ENCODE measurements around the gene PTCHD4. TPM values are rescaled to one million over a fixed set of nuclear protein-coding genes. Genes with fewer than 3 reads are reported as not detected.

The PTCHD4 gene
- total RNA-seq, 2 experiments from 2014 or later = not detected

GRCh38 chr6:48087448-48087847 lies 23.5 kb downstream of the PTCHD4 start:
- Mint-ChIP-seq H3K27me3 (peaks cover 2% of the 10 kb centered on the region), H3K9me3 (no peaks in the 10 kb centered on the region), H3K36me3 (ENCODE audit: low read depth) (no peaks in the 10 kb centered on the region), H3K27ac (no peak overlapping the region), H3K4me1 (no peaks in the 10 kb centered on the region), H3K4me3 (no peak overlapping the region)
- no peak for DNase-seq
- ChIA-PET POLR2A (no interaction called here), CTCF (no interaction called here)

GRCh38 chr6:48086187-48086586 lies 24.8 kb downstream of the PTCHD4 start:
- POLR2A ChIA-PET = no interaction called here
- H3K4me3 Mint-ChIP-seq = no peak overlapping the region
- H3K27ac Mint-ChIP-seq = no peak overlapping the region
- H3K27me3 Mint-ChIP-seq = peaks cover 2% of the 10 kb centered on the region
- no peak for DNase-seq
- H3K4me1 Mint-ChIP-seq = no peaks in the 10 kb centered on the region
- no peaks in the 10 kb centered on the region for H3K9me3 Mint-ChIP-seq
- CTCF ChIA-PET = no interaction called here
- no peaks in the 10 kb centered on the region for H3K36me3 Mint-ChIP-seq (ENCODE audit: low read depth)

GRCh38 chr6:48085131-48085741 lies 25.8 kb downstream of the PTCHD4 start:
- no peak overlapping the region for H3K4me3 Mint-ChIP-seq
- CTCF ChIA-PET = interaction anchor here (1.0 kb wide), 1 partner anchor 42 kb away, joined by 3 read pairs; no protein-coding TSS in a partner anchor
- H3K27me3 Mint-ChIP-seq = peaks cover 2% of the 10 kb centered on the region
- no peak for DNase-seq
- H3K27ac Mint-ChIP-seq = no peak overlapping the region
- POLR2A ChIA-PET = no interaction called here
- H3K9me3 Mint-ChIP-seq = no peaks in the 10 kb centered on the region
- no peaks in the 10 kb centered on the region for H3K4me1 Mint-ChIP-seq
- H3K36me3 Mint-ChIP-seq (ENCODE audit: low read depth) = no peaks in the 10 kb centered on the region

- Mint-ChIP-seq H3K27me3 (peaks cover 2% of the 10 kb centered on the region), H3K4me3 (no peak overlapping the region), H3K36me3 (ENCODE audit: low read depth) (no peaks in the 10 kb centered on the region), H3K27ac (no peak overlapping the region), H3K9me3 (no peaks in the 10 kb centered on the region), H3K4me1 (no peaks in the 10 kb centered on the region)
- POLR2A ChIA-PET = no interaction called here
- CTCF ChIA-PET = interaction anchor here (1.0 kb wide), 1 partner anchor 41 kb away, joined by 3 read pairs; no protein-coding TSS in a partner anchor
- no peak for DNase-seq
Observed at GRCh38 chr6:48084201-48084600, 26.8 kb downstream of the PTCHD4 start.

- POLR2A ChIA-PET = no interaction called here
- CTCF ChIA-PET = interaction anchor here (0.5 kb wide), 1 partner anchor 45 kb away, joined by 3 read pairs; no protein-coding TSS in a partner anchor
- no peaks in the 10 kb centered on the region for H3K4me1 Mint-ChIP-seq
- no peak for DNase-seq
- no peaks in the 10 kb centered on the region for H3K36me3 Mint-ChIP-seq (ENCODE audit: low read depth)
- no peak overlapping the region for H3K4me3 Mint-ChIP-seq
- peaks cover 2% of the 10 kb centered on the region for H3K27me3 Mint-ChIP-seq
- no peak overlapping the region for H3K27ac Mint-ChIP-seq
- H3K9me3 Mint-ChIP-seq = no peaks in the 10 kb centered on the region
Observed at GRCh38 chr6:48080227-48081009, 30.6 kb downstream of the PTCHD4 start.

GRCh38 chr6:48078120-48078519 lies 32.9 kb downstream of the PTCHD4 start:
- H3K9me3 Mint-ChIP-seq = no peaks in the 10 kb centered on the region
- no peak overlapping the region for H3K4me3 Mint-ChIP-seq
- ChIA-PET POLR2A (no interaction called here), CTCF (no interaction called here)
- DNase-seq = no peak
- H3K27ac Mint-ChIP-seq = no peak overlapping the region
- no peaks in the 10 kb centered on the region for H3K36me3 Mint-ChIP-seq (ENCODE audit: low read depth)
- no peaks in the 10 kb centered on the region for H3K27me3 Mint-ChIP-seq
- H3K4me1 Mint-ChIP-seq = no peaks in the 10 kb centered on the region

GRCh38 chr6:48075181-48075580 lies 35.8 kb downstream of the PTCHD4 start:
- ChIA-PET CTCF (no interaction called here), POLR2A (no interaction called here)
- no peaks in the 10 kb centered on the region for H3K4me1 Mint-ChIP-seq
- no peaks in the 10 kb centered on the region for H3K36me3 Mint-ChIP-seq (ENCODE audit: low read depth)
- H3K27ac Mint-ChIP-seq = no peak overlapping the region
- no peak for DNase-seq
- peaks cover 6% of the 10 kb centered on the region for H3K27me3 Mint-ChIP-seq
- no peak overlapping the region for H3K4me3 Mint-ChIP-seq
- no peaks in the 10 kb centered on the region for H3K9me3 Mint-ChIP-seq

- Mint-ChIP-seq H3K27me3 (peaks cover 13% of the 10 kb centered on the region), H3K9me3 (no peaks in the 10 kb centered on the region), H3K4me1 (no peaks in the 10 kb centered on the region), H3K27ac (no peak overlapping the region), H3K36me3 (ENCODE audit: low read depth) (no peaks in the 10 kb centered on the region), H3K4me3 (no peak overlapping the region)
- DNase-seq = no peak
- POLR2A ChIA-PET = no interaction called here
- CTCF ChIA-PET = no interaction called here
Observed at GRCh38 chr6:48073976-48074767, 36.8 kb downstream of the PTCHD4 start.

GRCh38 chr6:48071833-48072232 lies 39.2 kb downstream of the PTCHD4 start:
- no peaks in the 10 kb centered on the region for H3K4me1 Mint-ChIP-seq
- peaks cover 28% of the 10 kb centered on the region for H3K27me3 Mint-ChIP-seq
- H3K27ac Mint-ChIP-seq = no peak overlapping the region
- no peaks in the 10 kb centered on the region for H3K9me3 Mint-ChIP-seq
- no peaks in the 10 kb centered on the region for H3K36me3 Mint-ChIP-seq (ENCODE audit: low read depth)
- DNase-seq = no peak
- H3K4me3 Mint-ChIP-seq = no peak overlapping the region
- ChIA-PET POLR2A (no interaction called here), CTCF (interaction anchor here (0.7 kb wide), 1 partner anchor 1461 kb away, joined by 3 read pairs; no protein-coding TSS in a partner anchor)

- Mint-ChIP-seq H3K4me3 (no peak overlapping the region), H3K27me3 (peaks cover 32% of the 10 kb centered on the region), H3K4me1 (no peaks in the 10 kb centered on the region), H3K36me3 (ENCODE audit: low read depth) (no peaks in the 10 kb centered on the region), H3K9me3 (no peaks in the 10 kb centered on the region), H3K27ac (no peak overlapping the region)
- POLR2A ChIA-PET = no interaction called here
- DNase-seq = no peak
- CTCF ChIA-PET = no interaction called here
Observed at GRCh38 chr6:48069280-48069679, 41.7 kb downstream of the PTCHD4 start.

- Mint-ChIP-seq H3K27me3 (peaks cover 32% of the 10 kb centered on the region), H3K27ac (no peak overlapping the region), H3K4me3 (no peak overlapping the region), H3K9me3 (no peaks in the 10 kb centered on the region), H3K4me1 (no peaks in the 10 kb centered on the region), H3K36me3 (ENCODE audit: low read depth) (no peaks in the 10 kb centered on the region)
- no peak for DNase-seq
- POLR2A ChIA-PET = no interaction called here
- CTCF ChIA-PET = no interaction called here
Observed at GRCh38 chr6:48068278-48069251, 42.4 kb downstream of the PTCHD4 start.

GRCh38 chr6:48067886-48068277 lies 43.1 kb downstream of the PTCHD4 start:
- DNase-seq = no peak
- no peaks in the 10 kb centered on the region for H3K9me3 Mint-ChIP-seq
- CTCF ChIA-PET = no interaction called here
- peaks cover 32% of the 10 kb centered on the region for H3K27me3 Mint-ChIP-seq
- POLR2A ChIA-PET = no interaction called here
- no peak overlapping the region for H3K4me3 Mint-ChIP-seq
- no peaks in the 10 kb centered on the region for H3K36me3 Mint-ChIP-seq (ENCODE audit: low read depth)
- no peaks in the 10 kb centered on the region for H3K4me1 Mint-ChIP-seq
- no peak overlapping the region for H3K27ac Mint-ChIP-seq

Data from activated CD4-positive, alpha-beta T cell treated with anti-CD3 and anti-CD28 coated beads, Interleukin-2, amount 10 ng/mL, durations not matched to agents 7 days and 5 days (primary cell).